MCF 10A (cell line): ENCODE data around the gene CANX. TPM values are rescaled to one million over a fixed set of nuclear protein-coding genes. Genes with fewer than 3 reads are reported as not detected.
A peak's percentile ranks its signal among the peaks of the same experiment; 100 is the strongest.

Experiments
- BruUV-seq: library from RNA; stranded (reverse); fragments of 400-500 nt; replicated peaks from 2 replicates; lab custom pipeline; 2021; lab: Mats Ljungman, UMichigan
- CTCF ChIA-PET: fragments of 300-600 bp; sonication (Branson Sonifier 250); formaldehyde crosslinking; extraction: SDS; loops from one replicate; lab custom pipeline; 2021; ENCODE audit warnings: antibody characterized with exemption, inconsistent platforms; lab: Yijun Ruan, JAX
- POLR2A ChIA-PET: fragments of 300-600, 350-650 bp; sonication (Branson Sonifier 250); formaldehyde crosslinking; extraction: SDS; loops from one replicate; lab custom pipeline; 2020; ENCODE audit warnings: antibody characterized with exemption, inconsistent platforms; lab: Yijun Ruan, JAX
- DNase-seq: peaks from one replicate; pipeline ENCODE4 v3.0.0-alpha.2; 2018; ENCODE audit not compliant: unreplicated experiment
- H3K27ac Mint-ChIP-seq: one replicate; pipeline ENCODE4 v1.8.0; 2022; ENCODE audit warnings: mild to moderate bottlenecking, low read depth, mixed read lengths; ENCODE audit not compliant: unreplicated experiment
- H3K27me3 Mint-ChIP-seq: one replicate; pipeline ENCODE4 v1.8.0; 2022; ENCODE audit warnings: mixed read lengths; ENCODE audit not compliant: insufficient read depth, unreplicated experiment
- H3K36me3 Mint-ChIP-seq: one replicate; pipeline ENCODE4 v1.8.0; 2022; ENCODE audit warnings: mild to moderate bottlenecking, moderate library complexity, mixed read lengths; ENCODE audit not compliant: insufficient read depth, unreplicated experiment
- H3K4me1 Mint-ChIP-seq: one replicate; pipeline ENCODE4 v1.8.0; 2022; ENCODE audit warnings: mixed read lengths; ENCODE audit not compliant: insufficient read depth, unreplicated experiment
- H3K4me3 Mint-ChIP-seq: one replicate; pipeline ENCODE4 v1.8.0; 2022; ENCODE audit warnings: mild to moderate bottlenecking, moderate library complexity, mixed read lengths; ENCODE audit not compliant: unreplicated experiment
- H3K9me3 Mint-ChIP-seq: one replicate; pipeline ENCODE4 v1.8.0; 2022; ENCODE audit warnings: mixed read lengths; ENCODE audit not compliant: unreplicated experiment
- intact Hi-C: fragments of 100-400 bp; cut with micrococcal nuclease; formaldehyde crosslinking; loops from 2 replicates; pipeline ENCODE4 v1.14.1; 2022
- total RNA-seq: library from RNA; stranded (reverse); gene quantifications from 2 replicates; pipeline ENCODE4 v1.2.3, GENCODE V29; 2022
- TF ChIP-seq, protein P1 (sequence below): fragments of 200-600 bp; IDR thresholded peaks from one replicate; pipeline ENCODE4 v1.8.0; 2022; ENCODE audit warnings: antibody characterized with exemption, mild to moderate bottlenecking; ENCODE audit not compliant: unreplicated experiment

CANX gene
- total RNA-seq, 1 experiment from 2014 or later, result 1,781 TPM

DNA sequence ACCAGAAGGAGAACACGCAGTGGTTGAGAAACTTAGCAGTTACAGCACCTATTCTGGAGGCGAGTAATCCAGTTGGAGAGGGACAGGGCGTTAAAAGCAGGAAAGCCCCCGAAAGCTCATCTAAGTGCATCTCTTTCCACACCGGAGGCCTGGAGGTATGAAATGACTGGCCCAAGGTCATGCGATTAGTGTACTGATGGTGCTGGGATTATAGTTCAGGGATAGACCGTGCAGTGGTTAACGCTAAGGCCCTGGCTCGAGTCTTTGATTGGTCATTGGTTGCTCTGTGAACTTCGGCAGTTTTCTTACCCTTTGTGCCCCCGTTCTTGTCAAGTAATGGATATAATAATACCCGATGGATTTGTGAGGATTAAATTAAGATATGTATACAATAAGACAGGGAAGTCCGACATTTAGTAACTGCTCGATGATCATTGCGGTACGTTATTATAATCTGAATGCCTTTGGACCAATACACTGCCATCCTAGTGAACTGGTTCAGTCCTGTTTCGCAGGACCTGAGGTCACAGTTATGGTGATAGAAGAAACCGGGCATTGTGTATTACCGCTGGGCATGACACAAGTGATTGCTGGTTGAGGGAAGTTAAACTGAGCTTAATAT lies 960 bp downstream of the CANX start:
- intact Hi-C loops, result loop anchor here (1.0 to 2.0 kb wide), 3 partner anchors 21 to 77 kb away; partner anchors contain the start of gene MAML1
- TF ChIP-seq, protein P1, sequence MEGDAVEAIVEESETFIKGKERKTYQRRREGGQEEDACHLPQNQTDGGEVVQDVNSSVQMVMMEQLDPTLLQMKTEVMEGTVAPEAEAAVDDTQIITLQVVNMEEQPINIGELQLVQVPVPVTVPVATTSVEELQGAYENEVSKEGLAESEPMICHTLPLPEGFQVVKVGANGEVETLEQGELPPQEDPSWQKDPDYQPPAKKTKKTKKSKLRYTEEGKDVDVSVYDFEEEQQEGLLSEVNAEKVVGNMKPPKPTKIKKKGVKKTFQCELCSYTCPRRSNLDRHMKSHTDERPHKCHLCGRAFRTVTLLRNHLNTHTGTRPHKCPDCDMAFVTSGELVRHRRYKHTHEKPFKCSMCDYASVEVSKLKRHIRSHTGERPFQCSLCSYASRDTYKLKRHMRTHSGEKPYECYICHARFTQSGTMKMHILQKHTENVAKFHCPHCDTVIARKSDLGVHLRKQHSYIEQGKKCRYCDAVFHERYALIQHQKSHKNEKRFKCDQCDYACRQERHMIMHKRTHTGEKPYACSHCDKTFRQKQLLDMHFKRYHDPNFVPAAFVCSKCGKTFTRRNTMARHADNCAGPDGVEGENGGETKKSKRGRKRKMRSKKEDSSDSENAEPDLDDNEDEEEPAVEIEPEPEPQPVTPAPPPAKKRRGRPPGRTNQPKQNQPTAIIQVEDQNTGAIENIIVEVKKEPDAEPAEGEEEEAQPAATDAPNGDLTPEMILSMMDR, result no peak
- Mint-ChIP-seq H3K27ac (peak overlapping the region; percentile 99), H3K36me3 (peaks cover 59% of the 10 kb centered on the region), H3K4me1 (peaks cover 33% of the 10 kb centered on the region), H3K9me3 (no peaks in the 10 kb centered on the region), H3K27me3 (no peaks in the 10 kb centered on the region), H3K4me3 (peak overlapping the region; percentile 94)
- TSS peak; percentile 60 for BruUV-seq
- peak; percentile 59 for DNase-seq
- CTCF ChIA-PET, result interaction anchor here (0.5 to 2.3 kb wide), 4 partner anchors 61 to 97 kb away, joined by 3 to 6 read pairs (median 4); partner anchors contain the start of gene HNRNPH1
- POLR2A ChIA-PET, result interaction anchor here (0.6 to 8.2 kb wide), 27 partner anchors 9 to 969 kb away, joined by 3 to 137 read pairs (median 6); partner anchors contain the start of genes CBY3, HNRNPH1, MAML1 and MRNIP

DNA sequence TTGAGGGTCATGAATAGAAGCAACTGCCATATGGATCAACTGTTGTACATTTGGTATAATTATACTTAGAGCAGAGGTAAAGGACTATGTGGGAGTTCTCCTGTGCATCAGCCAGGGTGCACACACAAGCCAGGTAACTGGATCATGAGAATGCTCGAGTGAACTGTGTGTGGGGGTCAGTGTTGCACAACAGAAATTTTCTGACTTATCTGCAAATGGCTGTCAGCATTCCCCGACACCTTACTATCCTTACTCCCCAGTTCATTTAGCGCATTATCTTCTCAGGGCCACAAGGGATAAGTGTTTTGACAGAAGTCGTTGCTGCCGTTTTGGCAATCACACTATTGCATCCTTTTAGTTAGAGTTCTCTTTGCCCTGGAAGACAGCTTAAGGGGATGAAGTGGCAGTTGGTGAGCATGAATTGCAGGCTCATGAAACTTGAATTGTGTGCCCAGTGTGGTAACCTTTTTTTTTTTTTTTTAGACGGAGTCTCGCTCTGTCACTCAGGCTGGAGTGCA lies 1.7 kb downstream of the CANX start:
- ChIA-PET CTCF (interaction anchor here (0.5 to 2.3 kb wide), 6 partner anchors 62 to 365 kb away, joined by 3 to 6 read pairs (median 3); partner anchors contain the start of gene HNRNPH1), POLR2A (interaction anchor here (0.5 to 8.2 kb wide), 24 partner anchors 9 to 213 kb away, joined by 3 to 137 read pairs (median 7); partner anchors contain the start of genes CBY3, HNRNPH1, MAML1 and SQSTM1)
- Mint-ChIP-seq H3K27me3 (no peaks in the 10 kb centered on the region), H3K36me3 (peaks cover 66% of the 10 kb centered on the region), H3K9me3 (no peaks in the 10 kb centered on the region), H3K27ac (peak overlapping the region; percentile 99), H3K4me1 (peaks cover 36% of the 10 kb centered on the region), H3K4me3 (peak overlapping the region; percentile 94)
- intact Hi-C loops, result no loop called here
- peak; percentile 42 for DNase-seq
- BruUV-seq, result no TSS peak
- TF ChIP-seq, protein P1, result no peak

DNA sequence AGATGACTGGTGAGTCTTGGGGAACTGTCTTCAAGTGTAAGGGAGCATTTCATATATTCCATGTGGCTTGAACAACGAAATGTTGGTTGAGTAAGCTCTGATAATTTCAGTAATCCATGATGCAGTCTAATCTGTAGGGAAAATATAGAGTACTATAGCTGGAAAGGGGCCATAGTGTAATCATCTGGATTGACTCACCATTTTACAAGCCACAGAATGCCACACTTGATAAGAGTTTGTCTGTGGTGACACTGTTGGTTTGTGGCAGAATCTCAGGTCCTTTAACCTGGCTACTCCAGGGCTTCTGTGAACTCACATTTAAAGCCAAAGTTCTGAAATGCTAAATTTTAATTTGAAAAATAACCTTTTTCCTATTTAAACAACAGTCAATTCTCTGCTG lies 17.5 kb downstream of the CANX start:
- intact Hi-C loops, result no loop called here
- no TSS peak for BruUV-seq
- Mint-ChIP-seq H3K4me1 (peaks cover 5% of the 10 kb centered on the region), H3K4me3 (no peak overlapping the region), H3K27ac (no peak overlapping the region), H3K36me3 (peaks cover 100% of the 10 kb centered on the region), H3K9me3 (no peaks in the 10 kb centered on the region), H3K27me3 (no peaks in the 10 kb centered on the region)
- ChIA-PET CTCF (interaction anchor here (1.3 to 2.2 kb wide), 2 partner anchors 15 to 47 kb away, joined by 4 to 10 read pairs; no protein-coding TSS in a partner anchor), POLR2A (interaction anchor here (1.2 to 3.6 kb wide), 6 partner anchors 11 to 38 kb away, joined by 3 to 19 read pairs (median 8); partner anchors contain the start of genes CANX and MAML1)
- TF ChIP-seq, protein P1, result no peak
- DNase-seq, result no peak

DNA sequence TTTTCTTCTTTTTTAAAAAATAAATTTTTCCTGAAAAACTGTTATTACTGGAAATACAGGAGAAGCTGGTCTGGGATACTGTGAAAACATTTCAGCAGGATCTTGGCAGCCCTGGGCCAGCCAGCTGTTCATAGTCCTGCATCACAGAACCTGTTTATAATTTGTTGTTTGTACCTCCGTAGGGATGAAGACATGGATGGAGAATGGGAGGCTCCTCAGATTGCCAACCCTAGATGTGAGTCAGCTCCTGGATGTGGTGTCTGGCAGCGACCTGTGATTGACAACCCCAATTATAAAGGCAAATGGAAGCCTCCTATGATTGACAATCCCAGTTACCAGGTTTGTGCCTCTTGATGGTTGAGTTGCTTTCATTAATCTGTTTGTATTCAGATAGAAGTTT lies 21.5 kb downstream of the CANX start:
- Mint-ChIP-seq H3K9me3 (no peaks in the 10 kb centered on the region), H3K4me1 (peaks cover 11% of the 10 kb centered on the region), H3K27me3 (no peaks in the 10 kb centered on the region), H3K36me3 (peaks cover 100% of the 10 kb centered on the region), H3K4me3 (no peak overlapping the region), H3K27ac (no peak overlapping the region)
- no TSS peak for BruUV-seq
- ChIA-PET CTCF (interaction anchor here (1.3 kb wide), 1 partner anchor 61 kb away, joined by 3 read pairs; no protein-coding TSS in a partner anchor), POLR2A (interaction anchor here (0.8 to 3.8 kb wide), 5 partner anchors 11 to 100 kb away, joined by 3 to 34 read pairs (median 6); partner anchors contain the start of gene MAML1)
- TF ChIP-seq, protein P1, result no peak
- intact Hi-C loops, result no loop called here
- peak; percentile 27 for DNase-seq
